Bronchial epithelial cell (primary cell): Measurements from ENCODE around the gene SHF. TPM values are rescaled to one million over a fixed set of nuclear protein-coding genes. Genes with fewer than 3 reads are reported as not detected.

Source experiments
- DNase-seq: peaks from one replicate; pipeline ENCODE4 v3.0.0-alpha.2; 2010; ENCODE audit warnings: low read depth
- FAIRE-seq: peaks from 2 replicates; lab custom pipeline; 2011; peaks lifted over from hg19 to GRCh38; lab: Jason Lieb, UNC
- H3K27me3 ChIP-seq: 2 replicates; pipeline ENCODE4 v1.5.1; 2011; ENCODE audit warnings: low read length; ENCODE audit not compliant: control insufficient read depth, insufficient read depth
- H3K36me3 ChIP-seq: 2 replicates; pipeline ENCODE4 v1.5.1; 2011; ENCODE audit warnings: low read length; ENCODE audit not compliant: control insufficient read depth, insufficient read depth
- H3K4me3 ChIP-seq: 2 replicates; pipeline ENCODE4 v1.5.1; 2011; ENCODE audit warnings: mild to moderate bottlenecking, low read depth, low read length, control low read depth
- CTCF ChIP-seq: IDR thresholded peaks from 2 replicates; pipeline ENCODE4 v1.5.1; 2011; ENCODE audit warnings: mild to moderate bottlenecking, moderate library complexity, low read length, control low read depth, inconsistent platforms; ENCODE audit not compliant: insufficient read depth, severe bottlenecking
- total RNA-seq: library from RNA; depleted of rRNA; stranded (reverse); fragments of >200 nt; gene quantifications from 2 replicates; pipeline ENCODE4 v1.2.1, GENCODE V29; 2014

The SHF gene
- total RNA-seq, 1 donor from 2014 or later: 0.79 TPM

GRCh38 chr15:45221053-45221599, 33.4 kb upstream of the SHF start:
- no peak for FAIRE-seq
- no peak for TF ChIP-seq CTCF
- no peaks in the 10 kb centered on the region for H3K27me3 ChIP-seq
- no peaks in the 10 kb centered on the region for H3K36me3 ChIP-seq
- H3K4me3 ChIP-seq: no peak overlapping the region
- no peak for DNase-seq

DNA sequence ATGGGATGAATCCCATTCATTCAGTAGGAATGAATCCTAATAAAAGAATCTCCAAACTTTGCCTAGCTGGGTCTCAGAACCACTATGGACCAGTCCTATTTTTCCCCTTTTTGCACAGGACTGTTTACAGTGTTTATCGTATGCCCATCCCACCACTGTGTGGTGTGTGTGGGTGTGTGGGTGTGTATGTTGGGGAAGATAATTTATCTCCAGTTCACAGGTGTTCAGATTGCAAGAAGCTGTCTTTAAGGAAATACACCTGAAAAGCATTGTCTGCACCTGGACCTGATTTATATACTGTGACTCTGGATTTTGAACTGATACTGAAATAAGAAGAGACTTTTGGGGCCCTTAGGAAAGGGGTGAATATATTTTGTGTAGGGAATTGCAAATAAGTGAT, 24.7 kb upstream of the SHF start:
- Histone ChIP-seq H3K27me3 (no peaks in the 10 kb centered on the region), H3K36me3 (no peaks in the 10 kb centered on the region), H3K4me3 (no peak overlapping the region)
- FAIRE-seq: no peak
- no peak for TF ChIP-seq CTCF
- no peak for DNase-seq

DNA sequence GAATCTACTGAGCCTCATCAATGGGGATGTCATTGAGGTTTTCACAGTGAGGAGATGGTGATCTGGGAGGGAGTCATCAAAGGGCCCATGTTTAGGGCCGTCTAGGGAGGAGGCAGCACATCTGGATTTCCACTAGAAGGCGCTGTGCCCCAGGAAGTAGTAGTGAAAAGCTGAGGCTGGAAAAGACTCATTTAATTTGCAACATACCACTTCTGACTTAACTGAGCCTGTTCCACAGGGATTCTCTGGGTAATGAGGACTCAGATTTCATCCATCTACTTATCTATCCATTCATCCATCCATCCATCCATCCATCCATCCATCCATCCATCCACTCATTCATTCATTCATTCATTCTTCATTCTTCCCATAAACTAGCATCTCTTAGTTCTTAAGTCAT, 17.4 kb upstream of the SHF start:
- no peaks in the 10 kb centered on the region for H3K36me3 ChIP-seq

GRCh38 chr15:45203182-45203581, 15.4 kb upstream of the SHF start:
- TF ChIP-seq CTCF: no peak
- no peak overlapping the region for H3K4me3 ChIP-seq
- FAIRE-seq (no peak), DNase-seq (no peak)
- no peaks in the 10 kb centered on the region for H3K27me3 ChIP-seq
- H3K36me3 ChIP-seq: no peaks in the 10 kb centered on the region

More for the DNA sequence above, 17.4 kb upstream of the SHF start:
- Histone ChIP-seq H3K27me3 (no peaks in the 10 kb centered on the region), H3K4me3 (no peak overlapping the region)
- FAIRE-seq (no peak), DNase-seq (peak; percentile 68)
- TF ChIP-seq CTCF: peak; percentile 96

GRCh38 chr15:45201869-45202268, 14.1 kb upstream of the SHF start:
- Histone ChIP-seq H3K36me3 (no peaks in the 10 kb centered on the region), H3K27me3 (no peaks in the 10 kb centered on the region), H3K4me3 (no peak overlapping the region)
- DNase-seq: no peak
- FAIRE-seq: no peak
- TF ChIP-seq CTCF: no peak

- FAIRE-seq: no peak
- Histone ChIP-seq H3K27me3 (no peaks in the 10 kb centered on the region), H3K4me3 (no peak overlapping the region), H3K36me3 (no peaks in the 10 kb centered on the region)
- no peak for TF ChIP-seq CTCF
- no peak for DNase-seq
Observed at GRCh38 chr15:45201557-45201859, 13.7 kb upstream of the SHF start.
